ENCODE measurements around the gene MRGPRG. TPM values are rescaled to one million over a fixed set of nuclear protein-coding genes. Genes with fewer than 3 reads are reported as not detected.

Gene MRGPRG
- total RNA-seq, 1 experiment from 2014 or later = not detected

GRCh38 chr11:3208272-3208671, 10.3 kb downstream of the MRGPRG start:
- Histone ChIP-seq H3K79me2 (ENCODE audit: low read depth) (no peaks in the 10 kb centered on the region), H3F3A (ENCODE audit: insufficient read depth, low read depth) (no peaks in the 10 kb centered on the region), H2AFZ (no peak overlapping the region), H4K20me1 (ENCODE audit: insufficient read depth) (no peaks in the 10 kb centered on the region), H3K9me2 (ENCODE audit: insufficient read depth) (no peaks in the 10 kb centered on the region), H3K27ac (no peak overlapping the region), H3K4me2 (no peak overlapping the region), H3K9me3 (ENCODE audit: insufficient read depth, low read depth) (no peaks in the 10 kb centered on the region), H3K4me1 (replicated peaks; ENCODE audit: insufficient read depth) (no peaks in the 10 kb centered on the region), H3K27me3 (ENCODE audit: insufficient read depth, low read depth) (peaks cover 27% of the 10 kb centered on the region), H3K36me3 (ENCODE audit: low read depth) (no peaks in the 10 kb centered on the region), H3K4me3 (no peak overlapping the region)
- intact Hi-C loops (cut with micrococcal nuclease; ENCODE audit: unreplicated experiment) = no loop called here
- ChIA-PET CTCF (no interaction called here), POLR2A (ENCODE audit: unreplicated experiment) (no interaction called here)
- TF ChIP-seq EZH2 (IDR thresholded peaks at IDR 0.05; ENCODE audit: low read depth) = no peak
- TF ChIP-seq, protein P1, sequence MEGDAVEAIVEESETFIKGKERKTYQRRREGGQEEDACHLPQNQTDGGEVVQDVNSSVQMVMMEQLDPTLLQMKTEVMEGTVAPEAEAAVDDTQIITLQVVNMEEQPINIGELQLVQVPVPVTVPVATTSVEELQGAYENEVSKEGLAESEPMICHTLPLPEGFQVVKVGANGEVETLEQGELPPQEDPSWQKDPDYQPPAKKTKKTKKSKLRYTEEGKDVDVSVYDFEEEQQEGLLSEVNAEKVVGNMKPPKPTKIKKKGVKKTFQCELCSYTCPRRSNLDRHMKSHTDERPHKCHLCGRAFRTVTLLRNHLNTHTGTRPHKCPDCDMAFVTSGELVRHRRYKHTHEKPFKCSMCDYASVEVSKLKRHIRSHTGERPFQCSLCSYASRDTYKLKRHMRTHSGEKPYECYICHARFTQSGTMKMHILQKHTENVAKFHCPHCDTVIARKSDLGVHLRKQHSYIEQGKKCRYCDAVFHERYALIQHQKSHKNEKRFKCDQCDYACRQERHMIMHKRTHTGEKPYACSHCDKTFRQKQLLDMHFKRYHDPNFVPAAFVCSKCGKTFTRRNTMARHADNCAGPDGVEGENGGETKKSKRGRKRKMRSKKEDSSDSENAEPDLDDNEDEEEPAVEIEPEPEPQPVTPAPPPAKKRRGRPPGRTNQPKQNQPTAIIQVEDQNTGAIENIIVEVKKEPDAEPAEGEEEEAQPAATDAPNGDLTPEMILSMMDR (conservative IDR thresholded peaks at IDR 0.05) = no peak
- no TSS peak for BruUV-seq (replicated peaks)
- no peak for DNase-seq

DNA sequence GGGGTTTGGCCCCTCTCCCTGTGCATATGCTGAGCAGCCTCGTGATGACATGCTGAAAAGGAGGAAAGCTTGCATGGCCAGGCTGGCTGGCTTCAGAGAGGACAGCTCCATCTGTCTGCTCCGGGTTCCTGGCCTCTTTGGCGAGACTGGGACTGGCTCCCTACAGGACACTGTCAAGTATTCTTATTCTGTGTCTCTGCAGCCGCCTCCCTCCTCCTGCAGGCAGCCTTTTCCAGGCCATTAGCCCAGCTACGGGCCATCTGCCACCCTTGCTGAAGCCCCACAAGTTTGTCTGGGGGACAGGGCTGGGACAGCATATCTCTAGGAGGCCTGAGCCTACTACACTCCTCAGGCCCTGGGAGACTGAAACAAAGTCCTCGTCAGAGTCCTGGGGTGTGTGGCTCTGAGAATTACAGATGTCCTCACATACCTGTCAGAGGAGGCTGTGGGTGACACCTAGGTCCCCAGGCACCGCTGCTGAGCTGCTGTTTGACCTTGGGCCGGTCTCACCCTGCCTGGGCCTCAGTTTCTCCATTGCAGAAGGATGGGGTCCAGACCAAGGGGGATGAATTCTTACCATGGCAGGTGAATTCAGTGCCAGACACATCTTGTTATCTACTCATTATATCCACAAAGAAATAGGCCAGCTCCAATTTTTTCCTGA, 11.0 kb downstream of the MRGPRG start:
- H3K4me1 ChIP-seq (replicated peaks; ENCODE audit: insufficient read depth) = no peaks in the 10 kb centered on the region
- TF ChIP-seq EZH2 (IDR thresholded peaks at IDR 0.05; ENCODE audit: low read depth) = no peak
- TF ChIP-seq, protein P1 (conservative IDR thresholded peaks at IDR 0.05) = no peak
- H3F3A ChIP-seq (ENCODE audit: insufficient read depth, low read depth) = no peaks in the 10 kb centered on the region
- H3K27ac ChIP-seq = no peak overlapping the region
- H3K36me3 ChIP-seq (ENCODE audit: low read depth) = no peaks in the 10 kb centered on the region
- POLR2A ChIA-PET (ENCODE audit: unreplicated experiment) = no interaction called here
- H2AFZ ChIP-seq = no peak overlapping the region
- H3K4me3 ChIP-seq = no peak overlapping the region
- H4K20me1 ChIP-seq (ENCODE audit: insufficient read depth) = no peaks in the 10 kb centered on the region
- no peaks in the 10 kb centered on the region for H3K79me2 ChIP-seq (ENCODE audit: low read depth)
- no peak for DNase-seq
- peaks cover 33% of the 10 kb centered on the region for H3K27me3 ChIP-seq (ENCODE audit: insufficient read depth, low read depth)
- CTCF ChIA-PET = no interaction called here
- intact Hi-C loops (cut with micrococcal nuclease; ENCODE audit: unreplicated experiment) = no loop called here
- H3K9me2 ChIP-seq (ENCODE audit: insufficient read depth) = no peaks in the 10 kb centered on the region
- no peaks in the 10 kb centered on the region for H3K9me3 ChIP-seq (ENCODE audit: insufficient read depth, low read depth)
- no peak overlapping the region for H3K4me2 ChIP-seq
- BruUV-seq (replicated peaks) = no TSS peak

- TF ChIP-seq EZH2 (IDR thresholded peaks at IDR 0.05; ENCODE audit: low read depth) = no peak
- TF ChIP-seq, protein P1 (conservative IDR thresholded peaks at IDR 0.05) = no peak
- no peak overlapping the region for H3K27ac ChIP-seq
- no peak overlapping the region for H3K4me3 ChIP-seq
- no peak for DNase-seq
- no peaks in the 10 kb centered on the region for H3K36me3 ChIP-seq (ENCODE audit: low read depth)
- H3K4me1 ChIP-seq (replicated peaks; ENCODE audit: insufficient read depth) = no peaks in the 10 kb centered on the region
- H3F3A ChIP-seq (ENCODE audit: insufficient read depth, low read depth) = no peaks in the 10 kb centered on the region
- POLR2A ChIA-PET (ENCODE audit: unreplicated experiment) = no interaction called here
- H2AFZ ChIP-seq = no peak overlapping the region
- intact Hi-C loops (cut with micrococcal nuclease; ENCODE audit: unreplicated experiment) = no loop called here
- H4K20me1 ChIP-seq (ENCODE audit: insufficient read depth) = no peaks in the 10 kb centered on the region
- BruUV-seq (replicated peaks) = no TSS peak
- CTCF ChIA-PET = no interaction called here
- H3K27me3 ChIP-seq (ENCODE audit: insufficient read depth, low read depth) = peaks cover 41% of the 10 kb centered on the region
- H3K9me2 ChIP-seq (ENCODE audit: insufficient read depth) = no peaks in the 10 kb centered on the region
- no peaks in the 10 kb centered on the region for H3K79me2 ChIP-seq (ENCODE audit: low read depth)
- no peaks in the 10 kb centered on the region for H3K9me3 ChIP-seq (ENCODE audit: insufficient read depth, low read depth)
- H3K4me2 ChIP-seq = no peak overlapping the region
Observed at GRCh38 chr11:3206922-3207204, 11.8 kb downstream of the MRGPRG start.

Data from PC-9 (cell line).